ENCODE results near the gene FOXA3.
A peak's percentile ranks its signal among the peaks of the same experiment; 100 is the strongest.
"Not testable (repeated sequence)": the region's sequence is repeated elsewhere in the genome, so short reads cannot be mapped to it uniquely, and the experiment has no call there.

The FOXA3 gene

DNA sequence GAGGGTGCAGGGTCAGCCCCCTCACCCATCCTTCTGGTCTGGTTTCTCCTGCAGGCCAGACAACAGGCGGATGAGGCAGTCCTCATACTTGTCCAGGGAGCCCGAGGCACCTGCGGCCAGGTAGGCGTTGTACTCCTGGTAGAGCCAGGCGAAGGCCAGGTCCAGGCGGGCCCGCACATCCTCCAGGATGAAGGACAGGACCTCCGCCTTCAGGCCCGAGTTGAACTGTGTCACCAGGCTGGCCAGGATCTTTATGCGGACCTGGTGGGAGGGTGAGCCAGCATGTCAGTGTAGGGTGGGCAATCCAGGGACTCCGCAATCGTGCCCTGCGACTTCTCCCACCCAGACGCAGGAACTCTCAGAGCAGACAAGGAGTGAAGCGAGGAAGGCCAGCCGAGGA is 35.2 kb upstream of the FOXA3 start:
- no peak for FAIRE-seq

DNA sequence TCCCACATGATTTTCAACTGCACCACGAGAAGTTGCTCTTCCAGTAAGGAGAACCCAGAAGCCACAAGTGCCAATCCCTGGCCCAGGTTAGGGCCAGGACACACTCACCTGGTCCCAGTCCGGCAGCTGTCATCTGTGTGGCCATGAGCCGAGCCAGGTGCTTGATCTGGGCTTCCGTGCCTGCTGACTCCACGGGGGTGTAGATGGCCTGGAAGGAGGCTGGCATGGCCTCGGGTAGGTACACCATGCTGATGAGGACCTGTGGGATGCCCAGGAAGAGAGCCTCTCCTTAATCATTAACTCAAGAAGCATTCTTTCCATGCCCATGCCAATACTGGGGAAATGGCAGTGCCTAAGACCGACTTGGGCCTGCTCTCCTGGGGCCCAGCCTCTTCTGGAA is 29.2 kb upstream of the FOXA3 start:
- no peak for FAIRE-seq

DNA sequence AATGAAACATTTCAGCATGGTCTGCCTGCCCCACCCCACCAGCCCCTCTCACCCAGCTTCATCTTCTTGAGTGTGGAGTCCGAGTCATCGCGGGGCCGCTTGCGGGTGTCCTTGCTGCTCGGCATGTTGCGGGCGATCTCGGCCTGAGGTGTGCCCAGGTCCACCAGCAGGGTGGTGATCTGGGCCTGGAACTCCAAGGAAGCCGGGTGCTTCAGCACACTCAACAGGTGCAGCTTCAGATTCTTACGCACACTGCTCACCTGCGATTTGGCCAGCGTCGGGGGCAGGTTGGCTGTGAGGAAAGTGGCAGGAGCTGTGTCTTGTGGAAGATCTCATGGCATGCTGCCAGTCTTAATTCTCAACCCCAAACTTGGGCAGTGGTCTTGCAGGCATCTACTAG is 21.9 kb upstream of the FOXA3 start:
- no peak for FAIRE-seq

DNA sequence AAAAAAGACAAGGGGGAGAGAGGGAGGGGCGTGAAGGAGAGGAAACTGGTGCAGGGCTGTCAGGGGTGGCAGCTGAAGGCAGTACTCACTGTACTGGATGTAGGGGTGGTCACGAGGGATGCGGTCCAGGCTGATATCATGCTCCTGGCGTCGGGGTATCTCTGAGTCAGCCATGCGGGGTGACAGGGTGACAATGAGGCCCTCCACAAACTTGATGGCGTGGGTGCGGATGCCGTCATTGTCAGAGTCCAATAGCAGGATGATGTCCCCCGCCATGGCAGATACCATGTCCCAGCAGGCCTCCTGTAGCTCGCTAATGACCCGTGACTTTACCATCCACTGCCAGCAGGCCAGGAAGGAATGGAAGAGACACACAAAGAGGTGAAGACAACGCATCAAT is 16.5 kb upstream of the FOXA3 start:
- no peak for FAIRE-seq

DNA sequence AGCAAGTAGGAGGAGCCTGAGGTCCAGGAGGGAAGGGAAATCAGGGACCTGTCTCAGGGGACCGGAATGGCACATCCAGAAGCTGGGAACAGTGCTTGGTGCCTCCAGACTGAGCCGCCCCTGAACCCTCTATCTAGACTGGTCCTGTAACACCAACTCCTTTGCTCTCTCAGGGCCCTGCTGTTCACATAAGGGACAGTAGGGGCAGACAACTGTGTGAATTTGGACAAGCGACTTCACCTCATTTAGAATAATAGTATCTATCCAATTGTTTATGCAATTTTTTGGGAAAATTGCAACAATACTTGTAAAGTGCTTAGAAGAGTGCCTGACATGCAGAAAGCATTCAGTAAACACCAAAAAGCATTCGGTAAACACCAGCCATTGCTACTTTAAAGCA is 15.2 kb upstream of the FOXA3 start:
- FAIRE-seq: no peak

DNA sequence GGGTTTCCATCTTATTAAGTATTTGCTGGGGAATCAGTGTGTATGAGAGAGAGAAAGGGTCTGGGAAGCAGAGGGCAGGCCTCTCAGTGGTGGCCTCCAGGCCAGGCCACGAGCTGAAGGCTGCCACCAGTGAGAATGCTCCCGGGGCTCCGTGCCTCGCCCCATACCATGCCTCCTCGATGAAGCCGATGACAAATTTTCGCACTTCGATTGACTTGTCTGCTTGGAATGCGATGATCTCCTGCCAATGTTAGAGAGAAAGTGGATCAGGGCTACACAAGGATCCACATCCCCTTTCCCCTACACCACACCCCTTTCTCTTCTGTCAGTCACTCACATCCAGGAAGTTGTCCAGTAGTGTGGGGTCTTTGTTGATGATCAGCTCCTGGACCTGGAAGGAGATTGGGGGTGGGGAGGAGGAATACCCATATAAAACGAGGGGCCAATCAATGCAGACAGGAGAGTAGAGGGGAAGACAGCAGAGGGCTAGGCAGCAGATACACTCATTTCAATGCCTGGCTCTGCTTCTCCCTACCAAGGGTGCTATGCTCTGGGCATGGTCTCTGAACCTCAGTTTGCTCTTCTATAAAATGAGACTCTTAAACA is 11.9 kb upstream of the FOXA3 start:
- no peak for FAIRE-seq

DNA sequence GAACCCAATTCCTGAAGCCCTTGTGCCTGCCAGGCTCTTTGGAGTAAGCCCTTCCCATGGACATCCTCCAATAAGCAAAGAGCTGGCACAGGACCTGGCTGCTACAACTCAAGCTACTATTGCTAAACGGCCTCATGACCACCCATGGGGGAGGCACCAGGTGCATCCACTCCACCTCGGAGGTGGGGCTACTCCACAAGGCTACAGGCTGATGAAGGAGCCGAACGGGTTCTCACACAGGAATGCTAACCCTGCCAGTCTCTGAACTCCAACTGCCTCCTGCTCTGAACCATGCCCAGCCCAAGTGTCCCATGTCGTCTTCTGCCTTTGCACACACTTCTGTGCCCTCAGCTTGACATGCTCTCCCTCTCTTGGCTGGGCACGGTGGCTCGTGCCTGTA is 11.1 kb upstream of the FOXA3 start:
- FAIRE-seq: no peak

DNA sequence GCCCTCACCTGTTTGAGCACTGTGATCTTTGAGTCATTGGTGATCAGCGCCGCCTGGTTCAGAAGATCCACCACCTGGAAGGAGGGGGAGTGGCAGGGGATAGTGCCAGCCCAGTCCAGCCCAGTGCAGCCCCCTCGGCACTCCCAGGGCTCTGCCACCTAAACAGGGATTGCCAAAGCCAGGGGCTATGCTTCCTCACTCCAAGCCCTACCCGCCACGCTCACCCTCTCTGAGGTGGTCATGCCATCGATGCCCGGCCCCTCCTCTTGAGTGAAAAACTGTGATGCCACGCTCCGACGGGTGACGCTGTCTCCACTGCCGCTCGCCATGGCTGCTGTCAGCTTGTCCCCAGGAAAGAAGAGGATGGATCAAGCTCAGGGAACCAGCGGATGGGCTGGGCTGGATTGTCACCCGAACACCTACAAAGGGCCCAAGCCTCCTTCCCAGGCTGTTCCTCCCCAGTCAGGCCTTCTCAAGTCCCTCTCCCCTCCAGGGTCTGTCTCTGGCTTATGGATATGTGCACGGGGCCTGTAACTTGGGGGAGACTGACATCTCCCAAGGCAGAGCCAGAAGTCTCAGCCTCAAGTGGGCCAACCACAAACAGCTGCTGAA is 9.9 kb upstream of the FOXA3 start:
- FAIRE-seq: no peak

DNA sequence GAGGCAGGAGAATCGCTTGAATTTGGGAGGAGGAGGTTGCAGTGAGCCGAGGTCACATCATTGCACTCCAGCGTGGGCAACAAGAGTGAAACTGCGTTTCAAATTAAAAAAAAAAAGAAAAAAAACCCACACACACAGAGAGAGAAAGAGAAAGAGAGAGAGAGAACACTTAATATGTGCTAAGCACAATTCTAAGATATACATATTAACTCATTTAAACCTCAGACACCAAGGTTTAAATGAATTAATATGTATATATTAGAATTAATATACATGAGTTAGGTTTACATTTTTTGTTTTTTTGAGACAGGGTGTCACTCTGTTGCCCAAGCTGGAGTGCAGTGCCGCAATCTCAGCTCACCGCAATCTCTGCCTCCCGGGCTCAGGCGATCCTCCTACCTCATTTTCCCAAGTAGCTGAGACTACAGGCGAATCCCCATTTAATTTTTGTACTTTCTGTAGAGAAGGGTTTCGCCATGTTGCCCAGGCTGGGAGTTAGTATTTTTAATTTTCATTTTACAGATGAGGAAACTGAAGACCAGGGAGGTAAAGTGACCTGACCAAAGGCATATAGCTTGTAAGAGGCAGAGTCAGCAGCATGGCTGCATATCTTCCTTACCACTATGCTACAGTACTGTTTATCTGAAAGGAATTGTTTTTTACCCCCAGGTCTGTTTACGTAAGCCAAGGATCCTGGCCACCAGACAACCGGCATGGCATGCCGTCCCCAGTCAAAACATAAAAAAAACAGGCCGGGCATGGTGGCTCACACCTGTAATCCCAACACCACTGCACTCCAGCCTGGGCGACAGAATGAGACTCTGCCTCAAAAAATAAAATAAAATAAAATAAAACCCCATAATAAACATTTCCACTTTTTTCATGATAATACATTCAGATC is 3.5 kb upstream of the FOXA3 start:
- no peak for FAIRE-seq

DNA sequence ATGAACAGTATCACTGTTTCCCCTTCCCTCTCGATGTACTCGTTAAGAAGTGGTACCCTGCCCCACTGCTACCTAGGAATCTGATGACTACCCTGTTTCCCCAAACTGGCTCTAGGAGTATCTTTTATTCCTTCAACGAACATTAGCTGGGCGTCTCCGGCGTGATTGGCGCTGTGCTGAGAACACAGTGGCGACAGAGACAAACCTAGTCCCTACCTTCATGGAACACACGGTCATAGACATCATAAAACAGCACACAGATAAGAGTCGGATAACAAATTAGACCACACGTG is 1.9 kb upstream of the FOXA3 start:
- FAIRE-seq: no peak

DNA sequence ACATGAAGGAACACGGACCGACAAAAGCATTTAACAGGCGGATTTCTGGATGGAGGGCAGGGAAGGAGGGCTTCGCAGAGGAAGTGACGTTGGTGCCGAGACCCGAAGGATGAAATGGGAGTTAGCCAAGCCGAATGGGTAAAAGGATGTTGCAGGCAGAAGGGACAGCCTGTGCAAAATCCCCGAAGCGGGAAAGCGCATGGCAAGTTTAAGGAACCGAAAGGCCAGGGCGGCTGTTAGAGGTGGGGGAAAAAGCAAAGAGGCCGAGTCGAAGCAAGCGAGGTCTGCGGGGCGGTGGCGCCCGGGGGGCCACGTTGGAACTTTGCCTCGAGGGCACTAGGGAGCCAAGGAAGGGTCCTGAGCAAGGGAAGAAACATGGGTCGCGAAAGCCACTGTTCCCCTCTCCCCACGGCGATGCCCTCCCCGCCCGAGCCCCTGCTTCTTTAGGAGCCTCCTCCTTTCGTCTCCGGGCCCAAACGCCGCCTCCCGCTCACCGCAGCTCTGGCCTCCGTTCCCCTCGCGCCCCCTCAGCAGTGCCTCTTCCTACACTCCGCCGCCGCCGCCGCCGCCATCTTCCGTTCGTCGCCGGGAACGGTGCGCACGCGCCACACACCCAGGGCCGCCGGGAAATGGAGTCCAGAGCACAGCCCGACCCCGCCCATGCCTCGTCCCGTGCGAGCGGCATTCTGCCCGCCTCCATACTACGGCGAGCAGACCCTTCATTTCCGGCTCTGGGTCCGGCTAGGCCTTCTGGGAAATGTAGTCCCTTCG is 1.4 kb upstream of the FOXA3 start, which contains the start of gene SYMPK:
Gene SYMPK, minus strand, starts transcription at position 584 of the 771 bp plus-strand sequence. CDS start 8,652 bp downstream, outside the sequence.
- FAIRE-seq: peak; percentile 88

DNA sequence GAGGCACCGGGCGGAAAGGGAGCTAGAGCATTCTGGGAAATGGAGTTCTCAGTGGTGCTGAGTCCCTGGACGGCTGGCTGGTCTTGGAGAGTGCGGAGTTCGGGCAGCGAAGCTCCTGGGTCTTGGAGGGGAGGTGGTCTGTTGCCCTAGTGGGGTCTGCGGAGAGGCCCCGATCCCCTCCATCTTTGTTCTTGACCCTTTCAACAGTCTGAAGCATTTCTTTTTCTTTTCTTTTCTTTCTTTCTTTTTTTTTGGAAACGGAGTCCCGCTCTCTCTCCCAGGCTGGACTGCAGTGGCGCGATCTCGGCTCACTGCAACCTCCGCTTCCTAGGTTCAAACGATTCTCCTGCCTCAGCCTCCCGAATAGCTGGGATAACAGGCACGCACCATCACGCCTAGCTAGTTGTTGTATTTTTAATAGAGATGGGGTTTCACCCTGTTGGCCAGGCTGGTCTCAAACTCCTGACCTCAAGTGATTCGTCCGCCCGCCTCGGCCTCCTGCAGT is 739 bp upstream of the FOXA3 start:
- FAIRE-seq: no peak

DNA sequence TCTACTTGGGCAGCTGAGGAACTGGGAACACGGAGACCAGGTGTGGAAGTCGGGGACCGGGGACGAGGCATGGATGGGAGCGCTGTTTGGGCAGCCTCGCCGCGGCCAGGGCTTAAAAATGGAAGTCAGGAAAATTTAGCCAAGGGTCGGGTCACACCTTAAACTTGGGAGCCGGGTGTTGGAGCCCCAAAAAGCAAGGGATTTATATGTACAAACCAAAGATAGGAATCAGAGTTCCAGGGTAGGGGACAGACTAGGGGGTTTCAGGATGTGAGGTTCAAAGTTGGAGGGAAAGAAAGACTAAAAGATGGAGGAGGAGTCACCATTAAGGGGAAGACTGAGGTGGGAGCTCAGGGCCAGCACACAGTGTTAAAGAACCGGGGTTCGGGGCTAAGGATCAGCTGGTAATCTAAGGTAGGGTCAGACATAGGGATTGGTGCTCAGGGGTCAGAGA is 530 bp downstream of the FOXA3 start:
- no peak for FAIRE-seq

DNA sequence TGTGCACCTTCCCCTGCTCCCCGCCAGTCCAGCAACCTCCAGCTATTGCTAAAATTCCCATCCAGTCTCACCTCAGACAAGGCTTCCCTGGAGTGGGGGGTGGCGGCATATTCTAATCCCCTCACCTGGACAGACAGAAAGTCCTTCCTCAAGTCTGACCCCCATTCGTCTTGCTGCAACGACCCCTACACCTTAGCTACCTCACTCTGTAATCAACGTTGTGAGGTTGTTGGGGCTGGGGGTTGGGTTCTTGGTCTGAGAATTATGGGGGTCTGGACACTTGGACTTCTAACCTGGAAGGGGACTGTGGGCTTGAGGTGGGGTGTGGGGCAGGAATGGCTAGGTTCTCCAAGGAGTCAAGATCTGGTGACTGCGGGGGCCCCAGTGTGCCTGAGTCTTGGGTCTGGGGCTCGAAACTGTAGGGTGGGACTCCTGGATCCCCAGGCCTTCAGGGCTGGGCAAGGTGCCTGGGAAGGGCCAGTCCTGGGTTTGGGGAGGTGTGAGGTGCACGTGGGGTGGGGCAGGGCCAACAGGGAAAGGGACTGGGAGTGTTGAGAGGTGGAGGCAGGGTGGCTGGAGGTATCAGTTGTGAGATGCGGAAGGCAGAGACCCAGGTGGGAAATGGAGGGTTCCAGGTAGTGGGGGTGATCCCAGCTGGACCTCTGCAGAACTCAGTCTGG is 1.3 kb downstream of the FOXA3 start:
- FAIRE-seq: no peak

DNA sequence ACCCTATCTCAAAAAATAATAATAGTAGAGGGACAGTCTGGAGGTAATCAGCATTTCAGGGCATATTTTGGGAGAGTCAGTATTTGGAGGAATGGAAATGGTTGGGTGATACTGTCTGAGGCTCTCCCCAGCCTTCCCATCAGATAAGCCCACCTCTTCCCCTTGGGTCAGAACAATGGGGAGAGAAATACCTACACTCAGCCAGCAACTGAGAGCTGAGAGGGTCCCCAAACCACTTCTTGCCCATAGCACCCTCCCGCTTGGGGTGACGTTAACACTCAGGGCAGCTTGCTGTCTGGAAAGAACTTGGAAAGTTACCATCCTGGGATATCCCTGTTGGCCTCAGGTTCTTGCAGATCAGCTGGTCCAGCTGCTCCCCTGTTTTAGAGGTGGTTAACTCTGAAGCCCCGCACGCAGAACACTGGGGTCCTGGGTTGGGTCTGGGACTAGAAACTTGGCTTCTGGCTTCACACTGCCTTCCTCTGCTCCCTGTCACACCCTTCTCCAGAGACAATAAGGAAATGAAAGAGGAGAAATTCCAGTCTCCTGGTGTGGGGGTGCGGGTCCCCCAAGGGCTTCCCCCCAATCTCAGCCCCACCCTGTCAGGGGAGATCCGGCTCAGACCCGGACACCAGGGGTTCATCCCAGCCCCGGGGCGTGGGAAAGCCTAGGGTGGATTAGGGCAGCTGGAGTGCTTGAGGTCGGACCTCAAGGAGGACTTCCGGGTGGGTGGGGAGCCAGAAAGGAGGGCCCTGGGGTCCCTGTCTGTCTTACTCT is 2.5 kb downstream of the FOXA3 start:
- no peak for FAIRE-seq

DNA sequence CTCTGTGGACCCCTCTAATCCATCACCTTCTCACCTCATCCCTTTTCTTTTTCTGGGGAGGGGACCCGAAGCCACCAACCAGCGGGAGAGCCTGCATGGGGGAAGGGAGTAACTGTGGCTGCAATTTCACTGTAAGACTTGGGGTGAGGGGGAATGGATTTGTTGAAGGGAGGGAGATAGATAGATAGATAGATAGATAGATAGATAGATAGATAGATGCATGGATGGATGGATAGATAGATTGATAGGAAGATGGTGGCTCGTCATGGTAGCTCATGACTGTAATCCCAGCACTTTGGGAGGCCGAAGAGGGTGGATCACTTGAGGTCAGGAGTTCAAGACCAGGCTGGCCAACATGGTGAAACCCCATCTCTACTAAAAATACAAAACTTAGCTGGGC is 3.1 kb downstream of the FOXA3 start:
- not testable (repeated sequence) for FAIRE-seq

DNA sequence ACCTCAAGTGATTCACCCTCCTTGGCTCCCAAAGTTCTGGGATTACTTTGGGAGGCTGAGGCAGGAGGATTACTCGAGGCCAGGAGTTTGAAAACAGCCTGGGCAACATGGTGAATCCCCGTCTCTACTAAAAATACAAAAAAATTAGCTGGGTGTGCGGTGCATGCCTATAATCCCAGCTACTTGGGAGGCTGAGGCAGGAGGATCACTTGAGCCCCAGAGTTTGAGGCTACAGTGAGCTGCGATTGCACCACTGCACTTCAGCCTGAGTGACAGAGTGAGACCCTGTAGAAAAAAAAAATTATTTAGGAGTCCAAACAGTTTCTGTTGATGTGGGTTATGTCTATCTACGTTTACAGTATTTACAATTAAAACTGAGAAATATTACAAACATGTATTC is 6.7 kb downstream of the FOXA3 start:
- FAIRE-seq: no peak

DNA sequence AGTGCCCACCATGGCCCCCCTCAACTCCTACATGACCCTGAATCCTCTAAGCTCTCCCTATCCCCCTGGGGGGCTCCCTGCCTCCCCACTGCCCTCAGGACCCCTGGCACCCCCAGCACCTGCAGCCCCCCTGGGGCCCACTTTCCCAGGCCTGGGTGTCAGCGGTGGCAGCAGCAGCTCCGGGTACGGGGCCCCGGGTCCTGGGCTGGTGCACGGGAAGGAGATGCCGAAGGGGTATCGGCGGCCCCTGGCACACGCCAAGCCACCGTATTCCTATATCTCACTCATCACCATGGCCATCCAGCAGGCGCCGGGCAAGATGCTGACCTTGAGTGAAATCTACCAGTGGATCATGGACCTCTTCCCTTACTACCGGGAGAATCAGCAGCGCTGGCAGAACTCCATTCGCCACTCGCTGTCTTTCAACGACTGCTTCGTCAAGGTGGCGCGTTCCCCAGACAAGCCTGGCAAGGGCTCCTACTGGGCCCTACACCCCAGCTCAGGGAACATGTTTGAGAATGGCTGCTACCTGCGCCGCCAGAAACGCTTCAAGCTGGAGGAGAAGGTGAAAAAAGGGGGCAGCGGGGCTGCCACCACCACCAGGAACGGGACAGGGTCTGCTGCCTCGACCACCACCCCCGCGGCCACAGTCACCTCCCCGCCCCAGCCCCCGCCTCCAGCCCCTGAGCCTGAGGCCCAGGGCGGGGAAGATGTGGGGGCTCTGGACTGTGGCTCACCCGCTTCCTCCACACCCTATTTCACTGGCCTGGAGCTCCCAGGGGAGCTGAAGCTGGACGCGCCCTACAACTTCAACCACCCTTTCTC is 8.2 kb downstream of the FOXA3 start:
- no peak for FAIRE-seq

DNA sequence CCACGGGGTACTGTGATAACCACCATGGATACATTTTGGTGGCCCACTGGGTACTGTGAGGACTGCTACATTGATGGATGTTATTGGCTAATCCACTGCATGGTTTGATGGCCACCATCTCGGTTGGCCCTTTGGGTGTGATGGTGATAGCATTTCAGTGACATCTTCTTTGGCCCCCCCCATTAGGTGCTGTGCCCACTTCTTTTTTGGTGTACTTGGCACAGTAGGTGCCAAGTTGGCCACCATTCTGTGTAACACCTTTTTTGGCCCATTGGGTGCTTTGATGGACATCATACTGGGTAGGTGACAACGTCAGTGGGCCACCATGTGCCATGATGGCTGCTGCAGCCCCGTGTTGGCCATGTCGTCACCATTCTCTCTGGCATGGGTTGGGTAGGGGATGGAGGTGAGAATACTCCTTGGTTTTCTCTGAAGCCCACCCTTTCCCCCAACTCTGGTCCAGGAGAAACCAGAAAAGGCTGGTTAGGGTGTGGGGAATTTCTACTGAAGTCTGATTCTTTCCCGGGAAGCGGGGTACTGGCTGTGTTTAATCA is 9.2 kb downstream of the FOXA3 start:
- FAIRE-seq: no peak

DNA sequence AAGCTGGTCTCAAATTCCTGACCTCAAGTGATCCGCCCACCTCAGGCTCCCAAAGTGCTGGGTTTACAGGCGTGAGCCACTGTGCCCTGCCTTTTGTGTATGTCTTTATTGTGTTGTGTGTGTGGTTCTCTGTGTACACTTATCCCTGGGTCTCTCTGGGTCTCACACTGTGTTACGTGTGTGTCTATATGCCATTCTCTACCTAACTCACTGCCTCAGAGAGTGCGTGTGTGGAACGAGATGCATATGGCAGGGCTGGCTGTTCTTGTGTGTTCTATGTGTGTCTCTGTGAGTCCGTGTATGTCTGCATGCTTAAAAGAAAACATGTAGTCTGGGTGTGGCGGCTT is 10.5 kb downstream of the FOXA3 start:
- no peak for FAIRE-seq

DNA sequence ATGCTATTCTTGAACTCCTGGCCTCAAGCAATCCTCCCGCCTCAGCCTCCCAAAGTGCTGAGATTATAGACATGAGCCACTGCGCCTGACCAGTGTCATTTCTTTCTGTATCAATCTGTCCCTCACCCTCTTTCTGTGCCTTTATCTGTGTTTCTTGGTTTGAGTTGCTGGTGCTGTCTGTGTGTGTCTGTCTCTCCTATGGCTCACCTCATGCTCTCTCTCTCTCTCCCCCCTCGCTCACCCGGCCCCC is 12.0 kb downstream of the FOXA3 start:
- FAIRE-seq: no peak
